ENCODE data around the gene TIMM10.

The TIMM10 gene

DNA sequence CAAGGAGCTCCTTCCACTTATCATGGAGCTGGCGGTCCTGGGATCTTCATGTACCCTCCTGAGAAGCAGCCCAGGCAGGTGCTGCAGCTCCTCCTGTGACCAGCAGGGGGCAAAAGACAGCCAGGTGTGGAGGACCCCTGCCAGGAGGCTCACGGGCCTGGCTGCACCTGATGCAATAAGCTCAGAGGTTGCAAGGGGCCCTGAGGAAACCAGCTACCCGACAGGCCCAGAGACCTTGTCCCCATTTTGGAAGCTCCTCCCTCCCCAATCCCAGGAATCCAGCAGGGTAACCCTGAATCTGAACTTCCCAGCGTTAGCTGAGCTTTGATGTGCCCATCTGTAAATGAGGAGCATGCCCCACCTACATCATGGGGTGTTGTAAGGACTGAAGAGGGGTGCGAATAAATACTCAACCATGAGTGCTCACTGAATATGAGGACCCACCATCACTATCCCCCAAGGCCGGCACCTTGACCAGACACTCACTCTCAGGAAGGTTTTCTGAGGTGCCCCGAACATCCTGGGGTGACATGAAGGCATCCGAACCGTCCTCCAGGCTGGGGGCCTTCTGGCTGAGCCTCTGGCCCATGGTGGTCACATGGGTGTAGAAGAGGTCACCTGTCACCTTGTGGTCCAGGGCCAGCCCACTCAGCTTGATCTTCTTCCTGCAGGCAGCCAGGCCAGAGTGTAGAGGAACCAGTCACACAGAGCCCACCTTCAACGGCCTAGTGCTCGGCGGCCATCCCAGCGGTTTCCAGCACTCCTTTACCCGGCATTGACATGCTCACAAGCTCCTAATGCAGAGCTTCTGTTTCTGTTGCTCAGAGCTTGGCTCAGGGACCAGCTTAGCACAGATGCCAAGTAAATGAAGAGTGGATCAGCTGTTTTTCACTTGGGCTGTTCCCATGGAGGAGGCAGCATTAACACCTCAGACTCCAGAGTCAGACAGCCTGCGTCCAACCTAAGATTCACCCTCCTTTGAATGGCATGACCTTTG is 36.7 kb downstream of the TIMM10 start:
- Histone ChIP-seq H3K79me1 (replicated peaks; ENCODE audit: low read length, poor library complexity, severe bottlenecking) (no peaks in the 10 kb centered on the region), H3K36me3 (ENCODE audit: control insufficient read depth in 1 of 2, insufficient read depth in 2 of 2, low read depth in 1 of 2, low read length in 2 of 2) (peaks cover 0 to 47% of the 10 kb centered on the region in 2 experiments), H3K27me3 (ENCODE audit: control insufficient read depth in 1 of 2, insufficient read depth in 1 of 2, low read length in 2 of 2) (no peaks in the 10 kb centered on the region), H2AK5ac (ENCODE audit: low read length, severe bottlenecking) (no peak overlapping the region), H2BK12ac (ENCODE audit: low read length in 2 of 2) (no peak overlapping the region), H3K4ac (ENCODE audit: low read depth in 1 of 2, low read length in 2 of 2) (no peak overlapping the region), H3K23ac (ENCODE audit: low read length in 2 of 2) (no peak overlapping the region), H3K18ac (ENCODE audit: low read depth in 1 of 2, low read length in 2 of 2) (no peak overlapping the region), H4K91ac (ENCODE audit: low read length) (no peak overlapping the region), H4K8ac (ENCODE audit: low read length) (no peak overlapping the region), H2BK15ac (ENCODE audit: low read depth, poor library complexity, severe bottlenecking) (no peak overlapping the region), H3K14ac (ENCODE audit: low read length in 2 of 2) (no peak overlapping the region), H3K4me1 (ENCODE audit: control insufficient read depth, insufficient read depth, low read depth, low read length) (no peaks in the 10 kb centered on the region), H2BK5ac (ENCODE audit: low read depth, low read length, poor library complexity, severe bottlenecking) (no peak overlapping the region), H2AFZ (ENCODE audit: low read depth, low read length) (no peak overlapping the region), H3K4me2 (ENCODE audit: low read length, poor library complexity, severe bottlenecking) (no peak overlapping the region), H3K9ac (ENCODE audit: low read length) (no peak overlapping the region), H2BK120ac (ENCODE audit: low read depth, low read length) (no peak overlapping the region), H3K9me3 (ENCODE audit: control insufficient read depth, low read length) (peaks cover 15% of the 10 kb centered on the region), H3K4me3 (ENCODE audit: insufficient read depth in 1 of 2, low read depth in 1 of 2, low read length in 2 of 2) (no peak overlapping the region), H3K27ac (ENCODE audit: low read length, poor library complexity, severe bottlenecking) (no peak overlapping the region)
- 81% methylated on average over 14 of the region's 15 CpGs for WGBS
- peak; percentile 35 for DNase-seq

DNA sequence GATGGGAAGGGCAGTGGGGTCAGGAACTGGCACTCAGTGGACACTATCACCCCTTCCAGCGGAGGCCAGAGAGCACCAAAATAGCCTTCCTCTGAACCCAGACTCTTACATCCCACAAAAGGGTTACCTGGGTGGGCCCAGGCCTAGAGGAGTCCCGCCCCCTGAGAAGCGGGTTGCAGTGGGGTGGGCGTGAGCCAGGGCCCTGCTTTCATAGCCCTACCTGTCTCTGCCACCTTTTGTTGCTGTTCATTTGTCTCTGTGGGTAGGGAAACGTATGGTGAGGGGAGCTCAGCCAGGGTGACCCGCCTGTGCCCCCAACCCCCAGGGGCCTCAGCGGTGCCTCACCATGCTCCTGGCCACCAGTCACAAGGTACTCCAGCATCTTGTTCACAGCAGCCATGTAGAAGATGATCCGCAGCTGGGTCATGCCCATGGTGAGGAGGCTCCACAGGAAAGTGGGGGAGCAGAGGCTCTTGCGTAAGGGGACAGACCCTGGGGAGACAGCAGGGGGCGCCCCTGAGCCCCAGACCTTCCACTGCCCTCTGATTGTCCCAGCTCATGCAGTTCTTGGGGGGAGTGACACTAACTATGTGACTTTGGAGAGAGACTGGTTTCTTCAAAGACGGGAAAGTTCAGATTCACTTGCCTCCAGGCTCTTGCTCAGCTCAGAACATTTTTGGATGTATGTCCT is 39.0 kb downstream of the TIMM10 start:
- Histone ChIP-seq H3K36me3 (ENCODE audit: control insufficient read depth in 1 of 2, insufficient read depth in 2 of 2, low read depth in 1 of 2, low read length in 2 of 2) (peaks cover 0 to 53% of the 10 kb centered on the region in 2 experiments), H3K4me2 (ENCODE audit: low read length, poor library complexity, severe bottlenecking) (no peak overlapping the region), H3K27me3 (ENCODE audit: control insufficient read depth in 1 of 2, insufficient read depth in 1 of 2, low read length in 2 of 2) (no peaks in the 10 kb centered on the region), H2AFZ (ENCODE audit: low read depth, low read length) (no peak overlapping the region), H3K14ac (ENCODE audit: low read length in 2 of 2) (no peak overlapping the region), H3K4me1 (ENCODE audit: control insufficient read depth, insufficient read depth, low read depth, low read length) (no peaks in the 10 kb centered on the region), H2BK5ac (ENCODE audit: low read depth, low read length, poor library complexity, severe bottlenecking) (no peak overlapping the region), H2BK12ac (ENCODE audit: low read length in 2 of 2) (no peak overlapping the region), H3K79me1 (replicated peaks; ENCODE audit: low read length, poor library complexity, severe bottlenecking) (no peaks in the 10 kb centered on the region), H2BK120ac (ENCODE audit: low read depth, low read length) (no peak overlapping the region), H3K9ac (ENCODE audit: low read length) (no peak overlapping the region), H3K4ac (ENCODE audit: low read depth in 1 of 2, low read length in 2 of 2) (no peak overlapping the region), H3K18ac (ENCODE audit: low read depth in 1 of 2, low read length in 2 of 2) (no peak overlapping the region), H2AK5ac (ENCODE audit: low read length, severe bottlenecking) (no peak overlapping the region), H4K91ac (ENCODE audit: low read length) (no peak overlapping the region), H3K27ac (ENCODE audit: low read length, poor library complexity, severe bottlenecking) (no peak overlapping the region), H3K4me3 (ENCODE audit: insufficient read depth in 1 of 2, low read depth in 1 of 2, low read length in 2 of 2) (no peak overlapping the region), H3K9me3 (ENCODE audit: control insufficient read depth, low read length) (peaks cover 15% of the 10 kb centered on the region), H3K23ac (ENCODE audit: low read length in 2 of 2) (no peak overlapping the region), H4K8ac (ENCODE audit: low read length) (no peak overlapping the region), H2BK15ac (ENCODE audit: low read depth, poor library complexity, severe bottlenecking) (no peak overlapping the region)
- 78% methylated on average over 9 of the region's 11 CpGs for WGBS
- DNase-seq = no peak

DNA sequence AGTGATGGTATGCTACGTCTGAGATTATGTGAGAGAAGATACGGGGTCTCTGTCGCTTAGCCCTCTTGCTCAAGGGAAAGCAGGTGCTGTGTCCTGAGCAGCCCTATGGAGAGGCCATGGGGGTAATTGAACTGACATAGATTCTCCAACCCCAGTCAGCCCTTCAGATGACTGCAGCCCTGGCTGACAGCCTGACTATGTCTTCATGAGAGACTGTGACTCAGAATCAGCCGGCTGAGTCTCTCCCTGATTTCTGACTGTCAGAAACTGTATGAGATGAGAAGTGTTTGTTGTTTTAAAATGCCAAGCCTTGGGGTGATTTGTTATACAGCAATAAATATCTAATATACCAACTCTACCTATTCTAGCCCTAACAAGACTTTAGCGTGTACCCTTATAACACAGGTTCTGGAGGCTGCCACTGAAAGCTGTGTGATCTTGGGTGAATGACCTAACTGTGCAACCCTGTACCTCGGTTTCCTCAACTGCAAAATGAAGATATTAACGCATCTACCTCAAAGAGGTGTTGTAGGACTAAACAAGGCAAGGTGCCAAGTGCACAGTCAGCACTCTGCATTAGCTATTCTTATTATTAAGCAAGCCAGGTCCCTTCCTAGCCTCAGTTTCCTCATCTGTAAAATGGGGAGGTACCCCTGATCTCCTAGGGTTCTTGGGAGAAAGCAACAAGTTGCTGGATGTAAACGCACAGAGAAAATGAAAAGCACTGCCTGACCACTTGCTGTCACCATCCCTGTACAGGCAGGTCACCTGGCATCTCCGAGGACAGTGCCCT is 39.9 kb downstream of the TIMM10 start:
- Histone ChIP-seq H3K4me1 (ENCODE audit: control insufficient read depth, insufficient read depth, low read depth, low read length) (no peaks in the 10 kb centered on the region), H3K18ac (ENCODE audit: low read depth in 1 of 2, low read length in 2 of 2) (no peak overlapping the region), H2BK12ac (ENCODE audit: low read length in 2 of 2) (no peak overlapping the region), H2BK5ac (ENCODE audit: low read depth, low read length, poor library complexity, severe bottlenecking) (no peak overlapping the region), H3K36me3 (ENCODE audit: control insufficient read depth in 1 of 2, insufficient read depth in 2 of 2, low read depth in 1 of 2, low read length in 2 of 2) (peaks cover 0 to 52% of the 10 kb centered on the region in 2 experiments), H4K91ac (ENCODE audit: low read length) (no peak overlapping the region), H3K4me2 (ENCODE audit: low read length, poor library complexity, severe bottlenecking) (no peak overlapping the region), H2AK5ac (ENCODE audit: low read length, severe bottlenecking) (no peak overlapping the region), H2BK15ac (ENCODE audit: low read depth, poor library complexity, severe bottlenecking) (no peak overlapping the region), H3K23ac (ENCODE audit: low read length in 2 of 2) (no peak overlapping the region), H3K79me1 (replicated peaks; ENCODE audit: low read length, poor library complexity, severe bottlenecking) (no peaks in the 10 kb centered on the region), H2BK120ac (ENCODE audit: low read depth, low read length) (no peak overlapping the region), H3K9ac (ENCODE audit: low read length) (peak overlapping the region; percentile 9), H2AFZ (ENCODE audit: low read depth, low read length) (no peak overlapping the region), H3K27me3 (ENCODE audit: control insufficient read depth in 1 of 2, insufficient read depth in 1 of 2, low read length in 2 of 2) (no peaks in the 10 kb centered on the region), H3K27ac (ENCODE audit: low read length, poor library complexity, severe bottlenecking) (no peak overlapping the region), H3K4me3 (ENCODE audit: insufficient read depth in 1 of 2, low read depth in 1 of 2, low read length in 2 of 2) (no peak overlapping the region), H3K14ac (ENCODE audit: low read length in 2 of 2) (no peak overlapping the region), H3K4ac (ENCODE audit: low read depth in 1 of 2, low read length in 2 of 2) (no peak overlapping the region), H4K8ac (ENCODE audit: low read length) (no peak overlapping the region), H3K9me3 (ENCODE audit: control insufficient read depth, low read length) (peaks cover 15% of the 10 kb centered on the region)
- no peak for DNase-seq
- WGBS = 97% methylated on average over 8 of the region's 9 CpGs

All from mesenchymal stem cell (in vitro differentiated cells and primary cell).